Loucy (cell line): ENCODE results near the gene NSUN2.

Experiments used
- CTCF ChIP-seq: fragments of 200-600 bp; sonication (generic); conservative IDR thresholded peaks from 2 replicates; pipeline ENCODE4 v1.5.1; 2014; ENCODE audit warnings: mild to moderate bottlenecking, antibody characterized with exemption, low read length
- EZH2phosphoT487 ChIP-seq: fragments of 200-600 bp; IDR thresholded peaks from 2 replicates; pipeline ENCODE4 v1.6.1; 2018; ENCODE audit warnings: antibody characterized with exemption, mild to moderate bottlenecking, moderate library complexity, borderline replicate concordance

- TF ChIP-seq CTCF (no peak), EZH2phosphoT487 (no peak)
Measured at GRCh38 chr5:6623941-6624340, 8.9 kb downstream of the NSUN2 start.
